GM12891 (cell line): ENCODE results near the gene ANO4.
"Not testable (repeated sequence)": the region's sequence is repeated elsewhere in the genome, so short reads cannot be mapped to it uniquely, and the experiment has no call there.

Source experiments
- PAX5 ChIP-seq: IDR thresholded peaks from 2 replicates; pipeline ENCODE4 v1.6.1; 2011; ENCODE audit warnings: low read length, moderate library complexity, mild to moderate bottlenecking; ENCODE audit not compliant: insufficient read depth, severe bottlenecking
- POLR2A ChIP-seq: IDR thresholded peaks from 2 replicates; pipeline ENCODE4 v1.6.1; 2011; ENCODE audit warnings: low read depth, low read length, control low read depth
- POLR2AphosphoS5 ChIP-seq: IDR thresholded peaks from 2 replicates; pipeline ENCODE4 v1.6.1; 2011; ENCODE audit warnings: low read depth, low read length, control low read depth
- SPI1 ChIP-seq: IDR thresholded peaks from 2 replicates; pipeline ENCODE4 v1.6.1; 2011; ENCODE audit warnings: low read depth, low read length, control low read depth
- TAF1 ChIP-seq: IDR thresholded peaks from 2 replicates; pipeline ENCODE4 v1.6.1; 2011; ENCODE audit warnings: low read depth, low read length, control low read depth

DNA sequence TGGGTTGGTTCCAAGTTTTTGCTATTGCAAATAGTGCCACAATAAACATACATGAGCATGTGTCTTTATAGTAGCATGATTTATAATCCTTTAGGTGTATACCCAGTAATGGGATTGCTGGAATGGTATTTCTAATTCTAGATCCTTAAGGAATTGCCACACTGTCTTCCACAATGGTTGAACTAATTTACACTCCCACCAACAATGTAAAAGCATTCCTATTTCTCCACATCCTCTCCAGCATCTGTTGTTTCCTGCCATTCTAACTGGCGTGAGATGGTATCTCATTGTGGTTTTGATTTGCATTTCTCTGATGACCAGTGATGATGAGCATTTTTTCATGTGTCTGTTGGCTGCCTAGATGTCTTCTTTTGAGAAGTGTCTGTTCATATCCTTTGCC lies 139.0 kb downstream of the ANO4 start:
- not testable (repeated sequence) for TF ChIP-seq POLR2A, POLR2AphosphoS5, TAF1, SPI1, PAX5
